Right hindlimb (tissue), 1 donor: Measurements from ENCODE around the gene UTP11.
"Not testable (repeated sequence)": the region's sequence is repeated elsewhere in the genome, so short reads cannot be mapped to it uniquely, and the experiment has no call there.

Source experiments
- DNase-seq: peaks from one replicate; pipeline ENCODE4 v3.0.0-alpha.2; 2018

Gene UTP11

GRCh38 chr1:38028105-38028591 is 15.6 kb downstream of the UTP11 start:
- DNase-seq: no peak

- no peak for DNase-seq
These were observed 16.1 kb downstream of the UTP11 start for GRCh38 chr1:38028671-38029070.

- DNase-seq: peak; percentile 46
These were observed 16.6 kb downstream of the UTP11 start for GRCh38 chr1:38029081-38029681.

GRCh38 chr1:38029685-38030511 is 17.4 kb downstream of the UTP11 start:
- DNase-seq: peak; percentile 37

- DNase-seq: no peak
These were observed 18.3 kb downstream of the UTP11 start for GRCh38 chr1:38030596-38031512.

- no peak for DNase-seq
These were observed 19.0 kb downstream of the UTP11 start for GRCh38 chr1:38031513-38031866.

GRCh38 chr1:38032992-38033391 is 20.5 kb downstream of the UTP11 start:
- DNase-seq: not testable (repeated sequence)

GRCh38 chr1:38034871-38035270 is 22.3 kb downstream of the UTP11 start:
- no peak for DNase-seq

- no peak for DNase-seq
These were observed 24.8 kb downstream of the UTP11 start for GRCh38 chr1:38037221-38037939.

GRCh38 chr1:38038861-38039260 is 26.3 kb downstream of the UTP11 start:
- no peak for DNase-seq

- no peak for DNase-seq
These were observed 27.0 kb downstream of the UTP11 start for GRCh38 chr1:38039331-38040088.

- DNase-seq: no peak
These were observed 29.7 kb downstream of the UTP11 start for GRCh38 chr1:38041936-38042834.

GRCh38 chr1:38043036-38043747 is 30.7 kb downstream of the UTP11 start:
- no peak for DNase-seq

- DNase-seq: peak; percentile 48
These were observed 32.0 kb downstream of the UTP11 start for GRCh38 chr1:38044221-38045215.

- DNase-seq: no peak
These were observed 33.1 kb downstream of the UTP11 start for GRCh38 chr1:38045401-38046332.

- DNase-seq: no peak
These were observed 33.9 kb downstream of the UTP11 start, which contains the start of gene POU3F1 for GRCh38 chr1:38046333-38046883. POU3F1 (minus strand) TSS chr1:38046793; CDS start chr1:38046743, 50 bp downstream.
